OCI-M1 (cell line): ENCODE results near the gene NLRP12.
"Not testable (repeated sequence)": the region's sequence is repeated elsewhere in the genome, so short reads cannot be mapped to it uniquely, and the experiment has no call there.

Experiments
- DNase-seq: peaks from one replicate; lab custom pipeline; 2025; lab: John Stamatoyannopoulos, UW

The NLRP12 gene

DNA sequence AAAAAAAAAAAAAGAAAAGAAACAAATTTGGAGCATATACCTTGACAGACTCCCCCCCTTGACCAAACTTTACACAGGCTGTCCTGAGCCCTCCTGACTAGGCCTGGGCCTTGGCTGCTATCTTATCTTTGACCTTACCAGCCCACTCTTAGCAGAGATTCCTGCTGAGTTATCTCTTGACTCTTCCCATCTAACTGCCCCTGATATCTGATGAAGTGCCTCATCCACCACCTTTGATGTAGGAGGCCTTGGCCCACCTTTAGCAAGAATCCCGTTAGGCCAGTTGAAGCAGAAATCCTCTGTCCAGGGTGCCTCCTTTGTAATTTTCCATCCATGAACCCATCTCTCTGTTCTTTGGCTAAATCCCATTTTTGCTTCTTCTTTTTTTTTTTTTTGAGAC lies 43.6 kb downstream of the NLRP12 start:
- no peak for DNase-seq

- DNase-seq, result no peak
Measured at GRCh38 chr19:53775524-53775923, 48.6 kb downstream of the NLRP12 start.

- DNase-seq, result not testable (repeated sequence)
Measured at GRCh38 chr19:53774491-53774890, 49.6 kb downstream of the NLRP12 start.

GRCh38 chr19:53773999-53774398 lies 50.1 kb downstream of the NLRP12 start:
- no peak for DNase-seq

GRCh38 chr19:53772943-53773342 lies 51.2 kb downstream of the NLRP12 start:
- peak; percentile 84 for DNase-seq

- DNase-seq, result no peak
Measured at GRCh38 chr19:53771144-53771543, 53.0 kb downstream of the NLRP12 start.

GRCh38 chr19:53769696-53770309 lies 54.3 kb downstream of the NLRP12 start:
- DNase-seq, result not testable (repeated sequence)

- no peak for DNase-seq
Measured at GRCh38 chr19:53768401-53768800, 55.7 kb downstream of the NLRP12 start.

DNA sequence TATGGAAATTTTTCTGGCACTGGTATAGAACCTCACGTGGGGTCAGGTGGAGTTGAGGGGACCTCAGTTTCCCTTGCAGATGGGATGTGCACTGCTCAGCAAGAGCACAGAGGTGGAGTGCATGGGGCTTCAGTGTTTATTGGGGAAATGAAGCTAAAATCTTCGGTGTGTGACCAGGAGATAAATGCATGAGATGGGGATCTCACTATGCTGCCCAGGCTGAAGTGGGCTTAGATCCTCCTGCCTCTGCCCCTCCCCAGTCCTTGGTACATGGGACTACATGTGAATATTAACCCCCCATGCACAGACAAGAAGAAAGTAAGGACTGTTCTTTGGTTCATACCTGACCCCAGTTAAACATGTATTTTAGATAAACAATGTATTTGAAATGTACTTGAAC lies 65.1 kb downstream of the NLRP12 start:
- DNase-seq, result not testable (repeated sequence)
